NCI-H69 (cell line): ENCODE results near the gene KXD1.

Experiments used
- DNase-seq: peaks from one replicate; lab custom pipeline; 2025; lab: John Stamatoyannopoulos, UW

KXD1 gene

DNA sequence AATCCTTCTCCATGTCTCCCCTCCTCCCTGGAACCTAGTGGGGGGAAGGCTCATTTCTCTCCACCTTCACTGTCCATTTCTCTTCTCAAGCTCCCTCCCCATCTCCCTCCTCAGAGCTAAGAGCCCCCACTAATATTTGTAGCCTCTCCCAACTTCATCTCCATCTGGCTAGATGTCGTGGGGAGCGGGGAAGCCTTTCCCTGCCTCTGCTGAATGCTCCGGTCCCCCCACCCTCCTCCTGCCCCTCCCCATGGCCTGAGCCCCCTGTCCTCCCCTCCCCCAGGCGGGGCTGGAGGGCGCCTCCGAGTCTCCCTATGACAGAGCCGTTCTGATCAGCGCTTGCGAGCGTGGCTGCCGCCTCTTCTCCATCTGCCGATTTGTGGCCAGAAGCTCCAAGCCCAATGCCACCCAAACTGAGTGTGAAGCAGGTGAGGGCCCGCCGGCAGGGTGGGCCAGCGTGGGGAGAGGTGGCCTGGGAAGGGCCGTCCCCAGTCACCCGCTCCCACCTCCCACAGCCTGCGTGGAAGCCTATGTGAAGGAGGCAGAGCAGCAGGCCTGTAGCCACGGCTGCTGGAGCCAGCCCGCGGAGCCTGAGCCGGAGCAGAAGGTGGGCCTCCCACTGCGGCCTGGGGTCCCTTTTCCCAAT lies 56.0 kb downstream of the KXD1 start:
- DNase-seq = no peak

- DNase-seq = no peak
Measured at GRCh38 chr19:18616023-18616422, 58.4 kb downstream of the KXD1 start.

DNA sequence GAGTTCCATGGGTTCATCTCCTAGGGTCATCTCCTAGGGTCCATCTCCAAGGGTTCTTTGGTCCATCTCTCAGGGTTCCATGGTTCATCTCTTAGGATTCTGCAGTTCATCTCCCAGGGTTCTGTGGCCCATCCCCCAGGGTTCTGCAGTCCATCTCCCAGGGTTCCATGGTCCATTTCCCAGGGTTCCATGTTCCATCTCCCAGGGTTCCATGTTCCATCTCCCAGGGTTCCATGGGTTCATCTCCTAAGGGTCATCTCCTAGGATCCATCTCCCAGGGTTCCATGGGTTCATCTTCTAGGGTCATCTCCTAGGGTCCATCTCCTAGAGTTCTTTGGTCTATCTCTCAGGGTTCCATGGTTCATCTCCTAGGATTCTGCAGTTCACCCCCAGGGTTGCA lies 59.9 kb downstream of the KXD1 start:
- no peak for DNase-seq

DNA sequence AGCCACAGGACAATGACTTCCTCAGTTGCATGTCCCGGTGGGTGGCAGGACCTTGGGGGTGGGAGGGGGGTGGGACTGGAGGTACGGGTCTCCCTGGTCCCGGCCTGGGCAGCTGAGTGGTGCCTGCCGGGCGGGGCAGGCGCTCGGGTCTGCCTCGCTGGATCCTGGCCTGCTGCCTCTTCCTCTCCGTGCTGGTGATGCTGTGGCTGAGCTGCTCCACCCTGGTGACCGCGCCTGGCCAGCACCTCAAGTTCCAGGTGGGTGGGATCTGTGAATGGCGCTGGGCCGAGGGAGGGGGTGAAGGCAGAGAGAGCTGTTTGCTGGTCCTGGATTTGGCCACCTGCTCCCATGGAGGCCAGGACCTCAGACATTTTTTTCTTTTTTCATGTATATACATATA lies 60.6 kb downstream of the KXD1 start:
- DNase-seq = no peak
